Ishikawa (cell line): Measurements from ENCODE around the gene ROBO1.
A peak's percentile ranks its signal among the peaks of the same experiment; 100 is the strongest.

ENCODE experiments used
- CEBPB ChIP-seq: IDR thresholded peaks from 2 replicates; pipeline ENCODE4 v1.6.1; 2012
- CREB1 ChIP-seq: IDR thresholded peaks from 2 replicates; pipeline ENCODE4 v1.6.1; 2012; ENCODE audit warnings: low read depth
- EGR1 ChIP-seq: IDR thresholded peaks from 2 replicates; pipeline ENCODE4 v1.6.1; 2012
- EP300 ChIP-seq: IDR thresholded peaks from 2 replicates; pipeline ENCODE4 v1.6.1; 2012; ENCODE audit warnings: borderline replicate concordance
- FOXM1 ChIP-seq: IDR thresholded peaks from 2 replicates; pipeline ENCODE4 v1.6.1; 2012; ENCODE audit warnings: low read depth, borderline replicate concordance
- MAX ChIP-seq: IDR thresholded peaks from 2 replicates; pipeline ENCODE4 v1.6.1; 2012
- NFIC ChIP-seq: IDR thresholded peaks from 2 replicates; pipeline ENCODE4 v1.6.1; 2012
- RAD21 ChIP-seq: IDR thresholded peaks from 2 replicates; pipeline ENCODE4 v1.6.1; 2012; ENCODE audit warnings: low read depth
- REST ChIP-seq: IDR thresholded peaks from 2 replicates; pipeline ENCODE4 v1.6.1; 2012; ENCODE audit warnings: low read depth, mild to moderate bottlenecking
- TAF1 ChIP-seq: IDR thresholded peaks from 2 replicates; pipeline ENCODE4 v1.6.1; 2012; ENCODE audit warnings: low read depth, mild to moderate bottlenecking
- TCF12 ChIP-seq: IDR thresholded peaks from 2 replicates; pipeline ENCODE4 v1.6.1; 2012; ENCODE audit warnings: low read depth
- TEAD4 ChIP-seq: IDR thresholded peaks from 2 replicates; pipeline ENCODE4 v1.6.1; 2012
- USF1 ChIP-seq: IDR thresholded peaks from 2 replicates; pipeline ENCODE4 v1.6.1; 2012
- YY1 ChIP-seq: IDR thresholded peaks from 2 replicates; pipeline ENCODE4 v1.6.1; 2012; ENCODE audit warnings: low read depth
- ZBTB7A ChIP-seq: IDR thresholded peaks from 2 replicates; pipeline ENCODE4 v1.6.1; 2012; ENCODE audit warnings: low read depth

ROBO1 gene

GRCh38 chr3:79767905-79768267, at the start of gene ROBO1:
Gene ROBO1, minus strand, starts transcription at chr3:79767998.
- TF ChIP-seq NFIC (no peak), TCF12 (no peak), YY1 (no peak), ZBTB7A (no peak), RAD21 (no peak), TAF1 (no peak)

GRCh38 chr3:79817224-79817623, 49.4 kb upstream of the ROBO1 start:
- no peak for TF ChIP-seq TAF1
- TF ChIP-seq USF1: no peak
- no peak for TF ChIP-seq TEAD4
- TF ChIP-seq REST: peak; percentile 53; the same call in 1 of the 2 replicates
- no peak for TF ChIP-seq EGR1

- TF ChIP-seq USF1 (no peak), REST (no peak), MAX (no peak), TAF1 (no peak), EP300 (no peak)
These were observed 47.7 kb upstream of the ROBO1 start for GRCh38 chr3:79815478-79815877.

- TF ChIP-seq TCF12 (no peak), TEAD4 (no peak), MAX (no peak), TAF1 (no peak), RAD21 (no peak), EP300 (no peak), CREB1 (no peak), USF1 (no peak), NFIC (no peak), FOXM1 (no peak), CEBPB (no peak), EGR1 (no peak), REST (no peak), YY1 (no peak), ZBTB7A (no peak)
These were observed 42.8 kb upstream of the ROBO1 start for GRCh38 chr3:79810581-79810980.

GRCh38 chr3:79810092-79810491, 42.3 kb upstream of the ROBO1 start:
- TF ChIP-seq RAD21 (no peak), NFIC (no peak), TCF12 (no peak), EGR1 (no peak), FOXM1 (no peak), TEAD4 (no peak), USF1 (no peak), ZBTB7A (no peak), YY1 (no peak), CEBPB (no peak), TAF1 (no peak), EP300 (no peak), CREB1 (no peak), MAX (no peak), REST (no peak)
